Activated naive CD4-positive, alpha-beta T cell treated with anti-CD3 and anti-CD28 coated beads for 36 hours (primary cell): Measurements from ENCODE around the gene AIF1L. TPM values are rescaled to one million over a fixed set of nuclear protein-coding genes. Genes with fewer than 3 reads are reported as not detected.

Experiments
- CTCF ChIA-PET: fragments of 350-600 bp; sonication (Branson Sonifier 250); formaldehyde crosslinking; loops from one replicate; lab custom pipeline; 2021; ENCODE audit warnings: antibody characterized with exemption; lab: Charles Lee
- DNase-seq: peaks from one replicate; pipeline ENCODE4 v3.0.0-alpha.2; 2020
- H3K27ac Mint-ChIP-seq: one replicate; pipeline ENCODE4 v1.8.0; 2021; ENCODE audit warnings: mild to moderate bottlenecking, mixed read lengths
- H3K27me3 Mint-ChIP-seq: one replicate; pipeline ENCODE4 v1.8.0; 2021; ENCODE audit warnings: low read depth, mixed read lengths
- H3K36me3 Mint-ChIP-seq: one replicate; pipeline ENCODE4 v1.8.0; 2021; ENCODE audit warnings: low read depth, mixed read lengths
- H3K4me1 Mint-ChIP-seq: one replicate; pipeline ENCODE4 v1.8.0; 2021; ENCODE audit warnings: low read depth, mixed read lengths
- H3K4me3 Mint-ChIP-seq: one replicate; pipeline ENCODE4 v1.8.0; 2021; ENCODE audit warnings: mild to moderate bottlenecking, moderate library complexity, mixed read lengths
- H3K9me3 Mint-ChIP-seq: one replicate; pipeline ENCODE4 v1.8.0; 2021; ENCODE audit warnings: mixed read lengths
- intact Hi-C: fragments of 100-400 bp; cut with micrococcal nuclease; formaldehyde crosslinking; loops from one replicate; pipeline ENCODE4 v1.15.1; 2023
- total RNA-seq, 2 experiments: library from RNA; stranded (reverse); gene quantifications; one replicate each; pipeline ENCODE4 v1.2.3, GENCODE V29; 2021

AIF1L gene
- total RNA-seq, 2 experiments from 2014 or later, result 1.4 to 1.8 TPM

DNA sequence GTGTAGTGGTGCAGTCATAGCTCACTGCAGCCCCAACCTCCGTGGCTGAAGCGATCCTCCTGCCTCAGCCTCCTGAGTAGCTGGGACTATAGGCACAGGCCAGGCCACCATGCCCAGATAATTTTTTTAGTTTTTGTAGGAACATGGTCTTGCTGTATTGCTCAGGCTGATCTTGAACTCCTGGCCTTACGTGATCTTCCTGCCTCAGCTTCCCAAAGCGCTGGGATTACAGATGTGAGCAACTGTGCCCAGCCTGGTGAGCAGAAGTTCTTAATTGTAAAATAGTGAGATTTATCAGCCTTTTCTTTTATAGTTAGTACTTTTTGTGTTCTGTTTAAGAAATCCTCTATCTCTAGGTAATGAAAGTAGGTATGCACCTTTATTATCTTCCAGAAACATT, 71.6 kb downstream of the AIF1L start:
- no peak for DNase-seq
- no peaks in the 10 kb centered on the region for H3K4me1 Mint-ChIP-seq
- intact Hi-C loops, result no loop called here
- no peak overlapping the region for H3K27ac Mint-ChIP-seq
- no peak overlapping the region for H3K4me3 Mint-ChIP-seq
- no peaks in the 10 kb centered on the region for H3K27me3 Mint-ChIP-seq
- peaks cover 44% of the 10 kb centered on the region for H3K36me3 Mint-ChIP-seq
- H3K9me3 Mint-ChIP-seq, result peaks cover 2% of the 10 kb centered on the region
- CTCF ChIA-PET, result interaction anchor here (1.4 to 2.4 kb wide), 2 partner anchors 10 to 168 kb away, joined by 6 to 8 read pairs; no protein-coding TSS in a partner anchor

DNA sequence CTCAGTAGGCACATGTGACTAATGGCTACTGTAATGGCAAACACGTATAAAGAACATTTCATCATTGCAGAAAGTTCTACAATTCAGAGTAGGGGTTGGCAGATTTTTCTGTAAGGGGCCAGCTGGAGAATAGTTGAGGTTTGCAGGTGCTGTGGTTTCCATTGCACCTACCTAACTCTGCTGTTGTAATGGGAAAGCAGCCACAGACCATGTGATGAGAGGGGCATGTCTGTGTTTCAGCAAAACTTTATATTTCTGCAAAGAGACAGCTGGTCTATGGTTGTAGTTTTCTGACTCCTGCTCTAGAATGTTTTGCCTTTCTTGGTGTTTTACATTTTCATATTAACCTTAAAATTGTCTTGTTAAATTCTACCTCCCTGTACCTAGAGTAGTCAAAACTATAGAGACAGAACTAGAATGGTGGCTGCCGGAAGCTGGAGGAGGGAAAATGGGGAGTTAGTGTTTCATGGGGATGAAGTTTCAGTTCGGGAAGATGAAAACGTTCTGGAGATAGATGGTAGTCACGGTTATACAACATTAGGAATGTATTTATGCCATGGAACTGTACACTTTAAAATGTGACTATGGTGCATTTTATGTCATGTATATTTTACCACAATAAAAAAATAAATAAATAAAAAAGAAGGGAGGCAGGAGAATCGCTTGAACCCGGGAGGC, 73.4 kb downstream of the AIF1L start:
- intact Hi-C loops, result no loop called here
- Mint-ChIP-seq H3K4me1 (no peaks in the 10 kb centered on the region), H3K36me3 (peaks cover 36% of the 10 kb centered on the region), H3K27ac (no peak overlapping the region), H3K27me3 (no peaks in the 10 kb centered on the region), H3K9me3 (peaks cover 2% of the 10 kb centered on the region), H3K4me3 (no peak overlapping the region)
- CTCF ChIA-PET, result interaction anchor here (2.4 kb wide), 1 partner anchor 166 kb away, joined by 6 read pairs; no protein-coding TSS in a partner anchor
- no peak for DNase-seq

Other genes with a start within 250 kb of the AIF1L start
- not detected for gene QRFP, start 199.7 kb upstream of the AIF1L start, total RNA-seq
- gene FIBCD1, start 157.3 kb upstream of the AIF1L start, total RNA-seq, result not detected
- gene LAMC3, start 87.4 kb upstream of the AIF1L start, total RNA-seq, result under 1 TPM; 0.69 to 0.98 TPM
- gene NUP214, start 29.1 kb downstream of the AIF1L start, total RNA-seq, result 10 to 100 TPM; 40.2 to 41.1 TPM
- gene FAM78A, start 180.0 kb downstream of the AIF1L start, total RNA-seq, result 10 to 100 TPM; 24.1 to 24.7 TPM
- under 1 TPM; 0.25 to 0.26 TPM for gene PLPP7, start 193.2 kb downstream of the AIF1L start, total RNA-seq